ENCODE measurements around the gene SMARCE1.

SMARCE1 gene

GRCh38 chr17:40580140-40580539 lies 67.5 kb downstream of the SMARCE1 start:
- no peak for DNase-seq (ENCODE audit: low spot score)

GRCh38 chr17:40579471-40579870 lies 68.1 kb downstream of the SMARCE1 start:
- DNase-seq (ENCODE audit: low spot score): no peak

- DNase-seq (ENCODE audit: low spot score): no peak
Observed at GRCh38 chr17:40577611-40578065, 70.0 kb downstream of the SMARCE1 start.

GRCh38 chr17:40576113-40576740 lies 71.4 kb downstream of the SMARCE1 start:
- DNase-seq (ENCODE audit: low spot score): peak; percentile 32
